ENCODE results near the gene RIMBP3C.
"Not testable (repeated sequence)": the region's sequence is repeated elsewhere in the genome, so short reads cannot be mapped to it uniquely, and the experiment has no call there.

DNA sequence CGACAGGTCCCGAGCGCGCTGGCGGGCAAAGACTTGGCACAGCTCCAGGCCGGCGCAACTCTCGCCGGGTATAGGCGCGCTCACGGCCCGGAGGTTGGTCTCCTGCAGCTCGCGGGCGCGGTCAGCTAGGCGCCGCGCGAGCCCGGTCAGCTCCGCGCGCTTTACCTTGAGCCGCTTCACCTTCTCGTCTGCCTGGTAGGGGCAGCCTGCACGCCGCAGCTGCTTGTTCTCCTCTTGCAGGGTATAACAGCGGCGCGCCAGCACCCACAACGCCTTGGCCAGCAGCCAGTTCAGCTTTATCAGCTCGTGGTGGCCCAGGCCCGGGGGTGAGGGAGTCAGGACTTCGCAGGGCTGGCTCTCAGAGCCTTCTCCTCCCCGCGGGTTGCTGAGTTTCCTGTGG lies 1.7 kb downstream of the RIMBP3C start:
- TF ChIP-seq CTCF (IDR thresholded peaks at IDR 0.05); POLR2A (IDR thresholded peaks at IDR 0.05; ENCODE audit: low read depth); EP300 (IDR thresholded peaks at IDR 0.05); POLR2AphosphoS5 (IDR thresholded peaks at IDR 0.05): not testable (repeated sequence)

All from esophagus muscularis mucosa (tissue), 4 donors.